K562 (cell line): ENCODE results near the gene ADRB2. TPM values are rescaled to one million over a fixed set of nuclear protein-coding genes. Genes with fewer than 3 reads are reported as not detected.

Experiments
- ATAC-seq: fragments of 200-7000 bp; cut with Tn5 transposase; 3 replicates; pipeline ENCODE4 v1.9.1; 2020; ENCODE audit warnings: moderate library complexity
- BruUV-seq: library from RNA; stranded (reverse); fragments of 400-500 nt; replicated peaks from 2 replicates; lab custom pipeline; 2021; lab: Mats Ljungman, UMichigan
- CTCF ChIA-PET: fragments of 300-600 bp; formaldehyde crosslinking; extraction: SDS; loops from one replicate; lab custom pipeline; 2021; ENCODE audit warnings: low intra/inter-chr PET ratio; lab: Yijun Ruan, JAX
- POLR2A ChIA-PET: fragments of 300-600, 350-650 bp; sonication (Branson Sonifier 250); formaldehyde crosslinking; extraction: SDS; loops from one replicate; lab custom pipeline; 2021; ENCODE audit warnings: antibody characterized with exemption, inconsistent platforms; lab: Yijun Ruan, JAX
- DNase-seq, 4 experiments: peaks; one replicate each; pipeline versions ENCODE4 v3.0.0 to v3.0.0-alpha.2; 2011 to 2018; ENCODE audit warnings: low spot score in 3 of 4, mixed read lengths in 3 of 4; ENCODE audit errors: extremely low read depth in 1 of 4
- FAIRE-seq: peaks from 2 replicates; lab custom pipeline; 2011; peaks lifted over from hg19 to GRCh38; lab: Jason Lieb, UNC
- H2AFZ ChIP-seq: 2 replicates; pipeline ENCODE4 v1.6.0; 2011; ENCODE audit warnings: low read depth, low read length, control low read depth, inconsistent platforms
- H3K27ac ChIP-seq: fragments of 200-600 bp; 3 replicates; pipeline ENCODE4 v1.8.0; 2011; ENCODE audit warnings: low read depth, mild to moderate bottlenecking, control low read depth, inconsistent platforms, low read length, moderate library complexity, mixed read lengths; ENCODE audit errors: extremely low read depth
- H3K27me3 ChIP-seq, 2 experiments: fragments of 300-600 bp in 1 of 2; 2 replicates in 1 of 2; 3 replicates in 1 of 2; pipeline versions ENCODE4 v1.6.0 to v1.8.0; 2011; ENCODE audit warnings: inconsistent platforms in 2 of 2, low read length in 2 of 2, mild to moderate bottlenecking in 1 of 2, mixed read lengths in 1 of 2, moderate library complexity in 1 of 2; ENCODE audit not compliant: control insufficient read depth in 2 of 2, insufficient read depth in 2 of 2
- H3K36me3 ChIP-seq: fragments of 300-600 bp; 3 replicates; pipeline ENCODE4 v1.8.0; 2011; ENCODE audit warnings: mild to moderate bottlenecking, low read length, inconsistent platforms; ENCODE audit not compliant: control insufficient read depth, insufficient read depth
- H3K4me1 ChIP-seq, 2 experiments: fragments of 200-600 bp in 1 of 2; replicated peaks in 1 of 2; 2 replicates in 1 of 2; 3 replicates in 1 of 2; pipeline versions ENCODE4 v1.5.1 to v1.8.0; 2011; ENCODE audit warnings: inconsistent platforms in 2 of 2, low read length in 2 of 2, mild to moderate bottlenecking in 1 of 2, mixed read lengths in 1 of 2, moderate library complexity in 1 of 2; ENCODE audit not compliant: control insufficient read depth in 2 of 2, insufficient read depth in 2 of 2
- H3K4me2 ChIP-seq: 2 replicates; pipeline ENCODE4 v1.6.1; 2011; ENCODE audit warnings: low read length, control low read depth, inconsistent platforms, mixed read lengths; ENCODE audit not compliant: insufficient read depth
- H3K4me3 ChIP-seq: fragments of 200-600 bp; sonication (generic), shearing (Covaris generic); 2 replicates; pipeline ENCODE4 v1.5.1; 2016; ENCODE audit warnings: control low read depth, inconsistent platforms
- H3K79me2 ChIP-seq: fragments of 200-600 bp; 3 replicates; pipeline ENCODE4 v1.8.0; 2011; ENCODE audit warnings: low read length, inconsistent platforms; ENCODE audit not compliant: control insufficient read depth, insufficient read depth
- H3K9ac ChIP-seq, 2 experiments: 2 replicates each; pipeline versions ENCODE4 v1.6.0 to v1.6.1; 2011; ENCODE audit warnings: low read depth in 2 of 2, low read length in 2 of 2, control low read depth in 1 of 2, inconsistent platforms in 1 of 2, mild to moderate bottlenecking in 1 of 2, mixed read lengths in 1 of 2; ENCODE audit not compliant: insufficient read depth in 1 of 2
- H3K9me1 ChIP-seq: one replicate; pipeline ENCODE4 v1.6.0; 2011; ENCODE audit warnings: inconsistent platforms, mild to moderate bottlenecking, low read length, moderate library complexity; ENCODE audit not compliant: control insufficient read depth, insufficient read depth
- H3K9me3 ChIP-seq: replicated peaks from 2 replicates; pipeline ENCODE4 v1.5.1; 2011; ENCODE audit warnings: low read depth, low read length, inconsistent platforms; ENCODE audit not compliant: control insufficient read depth, insufficient read depth
- H4K20me1 ChIP-seq: replicated peaks from 2 replicates; pipeline ENCODE4 v1.6.1; 2011; ENCODE audit warnings: low read length, inconsistent platforms, mixed read lengths; ENCODE audit not compliant: control insufficient read depth, insufficient read depth
- ARHGAP35 ChIP-seq: fragments of 450-650 bp; IDR thresholded peaks from 2 replicates; pipeline ENCODE4 v1.6.1; 2018; ENCODE audit not compliant: partially characterized antibody
- CCAR2 ChIP-seq: fragments of 200-400 bp; formaldehyde crosslinking; IDR thresholded peaks from 2 replicates; pipeline ENCODE4 v1.6.1; 2017; ENCODE audit warnings: mild to moderate bottlenecking, low read depth, low read length
- FOS ChIP-seq: IDR thresholded peaks from 3 replicates; pipeline ENCODE4 v1.6.1; 2011; ENCODE audit not compliant: insufficient read length; ENCODE audit errors: extremely low read depth
- GTF2B ChIP-seq: IDR thresholded peaks from 2 replicates; pipeline ENCODE4 v1.6.1; 2011; ENCODE audit not compliant: insufficient read length; ENCODE audit errors: extremely low read depth
- KDM4B ChIP-seq, 2 experiments: fragments of 450-650 bp in 1 of 2; sonication (generic) in 1 of 2; IDR thresholded peaks; 2 replicates each; pipeline ENCODE4 v1.6.1; 2016 to 2017; ENCODE audit warnings: borderline replicate concordance in 2 of 2, antibody characterized with exemption in 1 of 2, low read depth in 1 of 2, mild to moderate bottlenecking in 1 of 2
- MBD2 ChIP-seq: sonication (generic); IDR thresholded peaks from 2 replicates; pipeline ENCODE4 v1.6.1; 2016; ENCODE audit warnings: low read depth, borderline replicate concordance
- NFIX ChIP-seq: fragments of 250-450 bp; sonication (Bioruptor Pico); IDR thresholded peaks from 2 replicates; pipeline ENCODE4 v1.4.0; 2020; ENCODE audit warnings: low read depth, mild to moderate bottlenecking, moderate library complexity
- SETDB1 ChIP-seq: IDR thresholded peaks from one replicate; pipeline ENCODE4 v1.6.1; 2012; ENCODE audit warnings: low read length, control low read depth, inconsistent platforms
- THAP7 ChIP-seq: fragments of 250-450 bp; sonication (Bioruptor Pico); IDR thresholded peaks from 2 replicates; pipeline ENCODE4 v1.5.0; 2021
- ZFP36 ChIP-seq: fragments of 150-350 bp; IDR thresholded peaks from 2 replicates; pipeline ENCODE4 v1.6.1; 2018; ENCODE audit warnings: low read length, low read depth; ENCODE audit not compliant: partially characterized antibody
- WGBS: fragments of 100-300 bp; shearing (Covaris generic); methylation state at CpG from one replicate; pipeline ENCODE4 v1.1.6; 2016; ENCODE audit warnings: low coverage, mixed read lengths; ENCODE audit not compliant: insufficient coverage; ENCODE audit errors: missing lambda C conversion rate; 5-methylcytosine and 5-hydroxymethylcytosine counted together
- in situ Hi-C: fragments of 300-500 bp; cut with MboI; formaldehyde crosslinking; loops from 4 replicates; pipeline ENCODE4 v1.15.0; 2018; ENCODE audit warnings: inconsistent platforms, mixed read lengths
- intact Hi-C: fragments of 100-400 bp; cut with micrococcal nuclease; formaldehyde crosslinking; loops from 2 replicates; pipeline ENCODE4 v1.14.2; 2022
- polyA plus RNA-seq, 8 experiments: library from polyadenylated mRNA; depleted of rRNA in 4 of 8; stranded (reverse) in 5 of 8; unstranded in 3 of 8; fragments of >200 nt; fragmentation: Nextera tagmentation in 2 of 8; fragmentation: Illumina TruSeq in 1 of 8; extraction: Ambion mirVana in 2 of 8; extraction: Trizol in 1 of 8; gene quantifications; 2 replicates each; pipeline versions ENCODE4 v1.2.1 to v1.2.3, GENCODE V29; 2011 to 2014; ENCODE audit warnings: inconsistent platforms in 1 of 8, missing spikeins in 1 of 8
- total RNA-seq, 7 experiments: library from RNA; depleted of rRNA in 6 of 7; stranded (reverse); fragments of >200 nt in 6 of 7; fragmentation: Illumina TruSeq in 2 of 7; extraction: Trizol in 2 of 7; gene quantifications; 2 replicates each; pipeline versions ENCODE4 v1.2.1 to v1.2.3, GENCODE V29; 2011 to 2021; ENCODE audit warnings: low replicate concordance in 1 of 7
- TF ChIP-seq, protein P1 (sequence below): fragments of 450-650 bp; IDR thresholded peaks from one replicate; pipeline ENCODE4 v1.6.1; 2018; ENCODE audit warnings: mild to moderate bottlenecking, moderate library complexity; ENCODE audit not compliant: partially characterized antibody

ADRB2 gene
- total and polyA plus RNA-seq, 9 of the 15 experiments (the other 6 are each of a cell fraction or from before 2014, with no cell fraction given), result 0.01 to 0.18 (median 0.04) TPM; not detected in 2

- DNase-seq (no peak), FAIRE-seq (no peak), ATAC-seq (no peak)
- no peaks in the 10 kb centered on the region for H3K36me3 ChIP-seq
- no peak overlapping the region for H3K4me3 ChIP-seq
- intact Hi-C loops, result no loop called here
- H3K9me1 ChIP-seq, result no peaks in the 10 kb centered on the region
- no peaks in the 10 kb centered on the region for H3K27me3 ChIP-seq
- no peak overlapping the region for H3K27ac ChIP-seq
- H3K9me3 ChIP-seq, result no peaks in the 10 kb centered on the region
- in situ Hi-C loops, result no loop called here
- CTCF ChIA-PET, result no interaction called here
- H3K79me2 ChIP-seq, result no peaks in the 10 kb centered on the region
- 20% methylated on average over 1 of the region's 1 CpG for WGBS
- TF ChIP-seq NFIX (CRISPR knock-in tag), result no peak
- TF ChIP-seq SETDB1, result no peak
- TF ChIP-seq MBD2, result no peak
- no peak for TF ChIP-seq KDM4B (IDR thresholded peaks at IDR 0.05; ENCODE audit: borderline replicate concordance in 2 of 2, low read depth in 1 of 2)
- no peak for TF ChIP-seq CCAR2
- no peaks in the 10 kb centered on the region for H4K20me1 ChIP-seq
- peak overlapping the region; percentile 38; the same call in 1 of the 2 replicates for H2AFZ ChIP-seq
- BruUV-seq, result no TSS peak
- H3K4me2 ChIP-seq, result no peak overlapping the region
- H3K9ac ChIP-seq, result no peak overlapping the region
- POLR2A ChIA-PET, result no interaction called here
- peaks cover 0 to 4% of the 10 kb centered on the region in 2 experiments; a peak in 1 of 5 replicates for H3K4me1 ChIP-seq
These were observed 9.6 kb upstream of the ADRB2 start for GRCh38 chr5:148816782-148817181.

- FAIRE-seq, result no peak
- Histone ChIP-seq H3K27ac (no peak overlapping the region), H2AFZ (no peak overlapping the region), H3K9ac (no peak overlapping the region), H3K27me3 (no peaks in the 10 kb centered on the region), H3K4me2 (no peak overlapping the region), H3K4me1 (no peaks in the 10 kb centered on the region; a peak in 1 of 5 replicates), H4K20me1 (no peaks in the 10 kb centered on the region), H3K4me3 (no peak overlapping the region), H3K79me2 (no peaks in the 10 kb centered on the region), H3K36me3 (no peaks in the 10 kb centered on the region), H3K9me3 (no peaks in the 10 kb centered on the region), H3K9me1 (no peaks in the 10 kb centered on the region)
- ChIA-PET POLR2A (interaction anchor here (0.6 kb wide), 1 partner anchor 591 kb away, joined by 3 read pairs; no protein-coding TSS in a partner anchor), CTCF (no interaction called here)
- in situ Hi-C loops, result no loop called here
- intact Hi-C loops, result no loop called here
- DNase-seq, result no peak
- 14% methylated on average over 1 of the region's 1 CpG for WGBS
- BruUV-seq, result no TSS peak
- no peak for ATAC-seq
- TF ChIP-seq ZFP36, result no peak
- TF ChIP-seq ARHGAP35, result no peak
- TF ChIP-seq THAP7 (CRISPR knock-in tag), result no peak
- TF ChIP-seq FOS, result no peak
- no peak for TF ChIP-seq GTF2B
- TF ChIP-seq, protein P1, sequence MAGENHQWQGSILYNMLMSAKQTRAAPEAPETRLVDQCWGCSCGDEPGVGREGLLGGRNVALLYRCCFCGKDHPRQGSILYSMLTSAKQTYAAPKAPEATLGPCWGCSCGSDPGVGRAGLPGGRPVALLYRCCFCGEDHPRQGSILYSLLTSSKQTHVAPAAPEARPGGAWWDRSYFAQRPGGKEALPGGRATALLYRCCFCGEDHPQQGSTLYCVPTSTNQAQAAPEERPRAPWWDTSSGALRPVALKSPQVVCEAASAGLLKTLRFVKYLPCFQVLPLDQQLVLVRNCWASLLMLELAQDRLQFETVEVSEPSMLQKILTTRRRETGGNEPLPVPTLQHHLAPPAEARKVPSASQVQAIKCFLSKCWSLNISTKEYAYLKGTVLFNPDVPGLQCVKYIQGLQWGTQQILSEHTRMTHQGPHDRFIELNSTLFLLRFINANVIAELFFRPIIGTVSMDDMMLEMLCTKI, result no peak
These were observed 8.8 kb upstream of the ADRB2 start for GRCh38 chr5:148817606-148818005.
